Raji (cell line): ENCODE data around the gene CCDC60.

Experiments
- POLR2A ChIP-seq: IDR thresholded peaks from 2 replicates; pipeline ENCODE4 v1.6.1; 2011; ENCODE audit warnings: low read depth, low read length, control low read depth; ENCODE audit not compliant: insufficient read depth

CCDC60 gene

DNA sequence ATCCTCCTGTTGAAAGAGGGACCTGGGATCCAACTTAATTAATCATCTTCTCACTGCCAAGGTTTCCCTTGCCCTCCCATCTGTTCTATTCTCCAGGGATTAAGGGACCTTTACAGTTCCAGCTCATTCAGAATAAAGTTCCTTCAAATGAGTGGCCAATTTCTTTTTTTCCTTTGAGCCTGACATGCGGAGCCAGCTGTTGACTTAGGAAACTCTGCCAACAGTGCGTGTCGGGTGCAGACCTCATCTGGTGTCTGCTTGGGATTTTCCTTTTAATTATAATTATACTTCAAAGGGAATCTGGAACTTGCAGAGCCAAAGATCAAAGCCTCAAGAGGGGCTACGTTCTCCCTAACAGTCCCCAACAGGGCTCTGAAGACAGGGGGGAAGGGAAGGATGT is 64.8 kb downstream of the CCDC60 start:
- no peak for TF ChIP-seq POLR2A

- no peak for TF ChIP-seq POLR2A
These were observed 71.8 kb downstream of the CCDC60 start for GRCh38 chr12:119406308-119406707.

GRCh38 chr12:119406811-119407210 is 72.3 kb downstream of the CCDC60 start:
- TF ChIP-seq POLR2A = no peak

DNA sequence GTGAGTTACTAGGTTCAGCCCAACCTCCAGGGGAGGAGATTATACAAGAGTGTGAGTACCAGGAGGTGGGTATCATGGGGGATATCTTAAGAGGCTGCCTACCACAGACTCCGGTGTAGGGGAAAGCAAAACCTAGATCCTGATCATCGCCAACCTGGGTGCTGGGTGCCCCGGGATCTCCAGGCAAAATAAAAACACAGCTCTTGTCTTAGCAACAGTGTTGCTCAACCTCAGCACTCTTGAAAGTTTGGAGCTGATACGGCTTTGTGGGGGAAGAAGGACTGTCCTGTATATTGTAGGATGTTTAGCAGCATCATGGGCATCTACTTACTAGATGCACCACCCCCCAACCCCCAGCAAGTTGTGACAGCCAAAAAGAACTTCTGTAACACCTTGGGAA is 74.5 kb downstream of the CCDC60 start:
- no peak for TF ChIP-seq POLR2A

DNA sequence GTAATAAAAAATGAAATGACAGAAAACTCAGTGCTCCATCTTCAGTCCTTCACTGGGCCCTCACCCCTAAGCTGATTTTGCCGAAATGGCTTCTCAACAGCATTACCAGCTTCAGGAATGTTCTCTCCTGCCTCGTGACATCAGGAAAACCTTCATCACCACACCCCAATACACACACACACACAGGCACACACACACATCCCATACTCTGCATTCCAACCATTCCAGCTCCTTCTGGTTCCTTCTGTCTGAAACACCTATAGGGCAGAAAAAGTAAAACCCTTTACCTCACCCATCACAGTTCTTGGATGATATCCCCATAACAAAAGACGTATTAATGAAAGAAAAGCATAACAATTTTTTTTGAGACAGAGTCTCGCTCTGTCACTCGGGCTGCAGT is 75.9 kb downstream of the CCDC60 start:
- TF ChIP-seq POLR2A = no peak

- no peak for TF ChIP-seq POLR2A
These were observed 77.8 kb downstream of the CCDC60 start for GRCh38 chr12:119412306-119412705.

DNA sequence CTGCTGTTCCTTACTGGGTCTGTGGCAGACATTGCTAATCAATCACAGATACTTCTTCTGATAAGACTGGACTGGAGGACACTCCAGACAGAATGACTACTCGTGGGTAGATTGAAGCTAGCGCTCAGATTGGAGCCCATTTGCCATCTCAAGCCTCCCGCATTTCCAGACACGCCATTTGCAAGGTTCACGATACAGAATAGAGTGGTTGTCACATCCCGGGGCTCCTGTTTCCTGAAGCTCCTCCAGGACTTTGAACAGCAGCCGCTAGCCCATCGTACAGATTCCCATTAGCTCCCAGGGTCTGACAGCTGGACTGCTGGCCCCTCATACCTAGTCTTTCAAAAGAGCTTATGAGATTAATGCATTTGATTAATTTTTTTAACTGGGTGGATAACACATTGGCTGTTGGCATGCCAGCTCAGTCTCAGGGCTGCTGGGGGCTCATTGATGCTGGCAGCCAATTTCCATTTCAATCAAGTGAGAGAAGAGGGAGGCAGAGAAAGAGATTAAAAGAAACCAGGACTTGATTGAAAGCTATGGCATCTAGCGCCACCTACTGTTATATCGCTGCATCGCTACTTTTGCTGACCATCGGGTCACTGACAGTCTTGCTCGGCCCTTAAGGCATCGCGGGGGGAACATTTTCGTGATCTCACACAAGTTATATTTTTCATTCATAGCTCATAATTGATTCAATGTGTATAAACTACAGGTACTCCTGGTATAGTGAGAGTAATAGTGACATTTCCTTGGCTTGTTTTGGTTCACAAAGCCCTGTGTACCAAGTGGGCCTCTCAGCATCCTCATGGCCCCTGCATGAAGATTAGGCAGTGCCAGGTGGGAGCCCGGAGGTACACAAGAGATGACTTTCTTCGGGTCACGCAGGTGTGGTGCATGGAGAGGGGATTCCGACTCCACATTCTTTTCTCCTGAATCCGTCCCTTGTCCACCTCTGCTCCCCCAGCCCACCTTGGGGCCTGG is 78.6 kb downstream of the CCDC60 start:
- no peak for TF ChIP-seq POLR2A

GRCh38 chr12:119415714-119416113 is 81.2 kb downstream of the CCDC60 start:
- TF ChIP-seq POLR2A = no peak

- TF ChIP-seq POLR2A = no peak
These were observed 82.9 kb downstream of the CCDC60 start for GRCh38 chr12:119417440-119417839.

- no peak for TF ChIP-seq POLR2A
These were observed 84.9 kb downstream of the CCDC60 start for GRCh38 chr12:119419381-119419780.

- TF ChIP-seq POLR2A = no peak
These were observed 88.8 kb downstream of the CCDC60 start for GRCh38 chr12:119423285-119423684.

- TF ChIP-seq POLR2A = no peak
These were observed 91.1 kb downstream of the CCDC60 start for GRCh38 chr12:119425623-119426022.

DNA sequence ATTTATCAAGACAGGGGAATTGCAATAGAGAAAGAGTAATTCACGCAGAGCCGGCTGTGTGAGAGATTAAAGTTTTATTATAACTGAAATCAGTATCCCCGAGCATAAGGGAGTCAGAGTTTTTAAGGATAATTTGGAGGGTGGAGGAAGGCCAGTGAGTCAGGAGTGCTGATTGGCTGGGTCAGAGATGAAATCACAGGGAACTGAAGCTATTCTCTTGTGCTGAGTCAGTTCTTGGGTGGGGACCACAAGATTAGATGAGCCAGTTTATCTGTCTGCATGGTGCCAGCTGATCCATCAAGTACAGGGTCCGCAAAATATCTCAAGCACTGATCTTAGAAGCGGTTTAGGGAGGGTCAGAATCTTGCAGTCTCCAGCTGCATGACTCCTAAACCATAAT is 96.6 kb downstream of the CCDC60 start:
- no peak for TF ChIP-seq POLR2A

DNA sequence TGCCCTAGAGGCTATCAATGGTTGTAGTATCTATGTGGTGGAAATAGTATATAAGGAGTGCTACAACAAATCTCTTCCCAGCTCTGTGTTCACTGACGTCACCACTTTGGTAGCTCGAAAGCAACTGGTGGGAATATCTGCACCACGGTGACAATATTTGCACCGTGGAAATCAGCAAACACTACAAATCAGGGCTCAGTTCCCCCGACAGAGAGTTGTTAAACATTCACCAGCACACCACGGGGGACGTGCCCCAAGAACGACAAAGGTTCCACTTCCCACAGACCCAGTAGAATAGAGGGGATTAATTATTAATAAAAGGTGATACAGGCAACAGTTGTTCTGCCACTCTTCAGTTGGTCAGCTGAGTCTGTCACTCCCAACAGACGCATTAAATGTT is 98.4 kb downstream of the CCDC60 start:
- no peak for TF ChIP-seq POLR2A

GRCh38 chr12:119440803-119441360 is 106.4 kb downstream of the CCDC60 start:
- TF ChIP-seq POLR2A = no peak

GRCh38 chr12:119444462-119445044 is 110.0 kb downstream of the CCDC60 start:
- TF ChIP-seq POLR2A = no peak
